NCI-H2196 treated with DMSO at 0.1 percent for 48 hours (cell line): Measurements from ENCODE around the gene CBFA2T3.

Experiments
- DNase-seq: peaks from one replicate; lab custom pipeline; 2025; ENCODE audit not compliant: unreplicated experiment; lab: John Stamatoyannopoulos, UW

Gene CBFA2T3

DNA sequence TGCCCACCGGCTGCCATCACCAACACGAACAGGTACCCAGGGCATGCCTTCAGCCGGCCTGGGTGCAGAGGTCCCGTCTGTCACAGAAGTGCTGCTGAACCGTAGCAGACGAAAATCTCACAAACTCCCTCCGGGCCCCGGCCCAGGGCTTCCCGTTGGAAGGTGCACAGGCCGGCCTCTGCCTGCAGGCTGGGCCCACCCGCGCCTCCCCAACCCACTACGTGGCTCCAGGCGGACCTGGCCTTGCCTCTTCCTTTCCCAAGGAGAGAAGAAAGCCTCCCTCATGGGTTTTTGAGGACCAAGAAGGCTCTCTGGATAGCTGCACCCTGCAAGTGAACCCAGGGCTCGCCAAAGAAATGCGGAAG is 65.1 kb downstream of the CBFA2T3 start:
- no peak for DNase-seq

DNA sequence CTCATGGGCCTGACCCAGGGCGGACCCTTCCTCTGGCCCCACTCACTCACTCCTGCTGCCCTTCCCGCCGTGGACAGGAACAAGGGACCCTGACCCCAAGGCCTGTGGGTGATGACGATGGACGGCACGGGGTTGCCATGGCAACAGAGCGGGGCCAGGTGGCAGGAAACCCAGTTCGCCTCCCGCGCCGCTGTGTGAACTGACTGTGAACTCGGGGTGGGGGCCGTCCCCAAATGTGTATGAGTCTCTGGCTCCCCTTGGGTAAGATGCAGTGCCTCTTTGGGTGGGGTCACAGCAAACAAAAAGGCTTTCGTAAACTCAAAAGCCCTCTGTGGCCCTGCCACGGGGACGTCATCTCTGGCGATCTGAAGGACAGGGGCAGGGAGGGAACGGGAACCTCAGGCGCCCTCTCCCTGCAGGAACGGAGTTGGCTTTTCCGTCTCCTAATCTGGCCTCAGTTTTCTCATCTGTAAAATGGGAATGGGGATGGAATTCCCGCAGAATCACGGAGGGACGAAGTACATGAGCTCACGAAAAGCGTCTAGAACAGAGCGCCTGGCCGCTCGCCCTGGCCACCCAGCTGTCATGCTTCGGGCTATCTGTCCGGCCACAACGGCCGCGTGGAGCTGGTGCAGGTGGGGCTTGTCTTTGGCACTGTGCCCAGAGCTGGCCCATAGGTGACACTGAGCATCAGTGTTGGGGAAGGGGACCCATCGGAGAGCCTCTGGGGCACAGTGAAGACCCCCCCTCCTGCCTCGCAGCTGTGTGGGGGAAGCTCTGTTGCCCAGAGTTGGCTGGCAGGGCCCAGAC is 65.7 kb downstream of the CBFA2T3 start:
- no peak for DNase-seq

DNA sequence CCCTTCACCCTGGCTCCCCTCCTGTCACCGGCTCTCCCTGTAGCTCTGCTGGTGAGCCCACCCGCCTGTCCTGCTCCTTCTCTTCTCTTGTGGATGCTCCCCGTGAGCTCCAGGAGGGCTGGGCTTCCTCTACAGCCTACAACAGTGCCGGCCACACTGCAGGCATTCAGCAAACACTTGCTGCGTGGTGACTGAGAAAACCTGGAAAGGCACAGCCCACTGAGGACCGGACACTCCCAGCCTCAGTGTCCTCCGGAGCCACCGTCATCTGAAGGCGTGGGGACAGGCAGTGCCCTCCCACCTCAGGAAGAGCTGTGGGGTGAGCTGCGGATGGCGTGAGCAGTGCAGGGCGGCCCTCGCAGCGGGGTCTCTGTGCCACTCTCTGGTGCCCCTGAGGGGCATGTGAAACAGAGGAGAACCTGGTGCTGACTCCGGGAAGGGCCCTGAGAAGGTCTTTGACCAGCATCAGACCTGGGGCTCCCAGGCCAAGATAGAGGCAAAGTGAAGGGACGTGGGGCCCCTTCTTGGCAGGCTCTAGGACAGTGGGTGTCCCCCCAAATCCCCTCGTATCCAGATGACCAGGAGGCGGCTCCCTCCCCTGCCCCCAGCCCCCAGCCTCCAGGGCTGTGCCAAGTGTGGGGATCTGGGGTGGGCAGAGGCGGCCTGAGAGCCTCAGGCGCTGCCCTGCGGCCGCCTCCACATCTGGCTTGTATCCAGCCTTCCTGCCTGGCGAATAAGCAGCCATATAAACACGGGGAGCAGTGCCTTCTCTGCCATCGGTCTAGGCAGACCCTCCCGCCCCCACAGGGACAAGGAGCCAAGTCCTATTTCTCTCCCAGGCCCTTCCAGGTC is 66.5 kb downstream of the CBFA2T3 start:
- DNase-seq, result no peak

DNA sequence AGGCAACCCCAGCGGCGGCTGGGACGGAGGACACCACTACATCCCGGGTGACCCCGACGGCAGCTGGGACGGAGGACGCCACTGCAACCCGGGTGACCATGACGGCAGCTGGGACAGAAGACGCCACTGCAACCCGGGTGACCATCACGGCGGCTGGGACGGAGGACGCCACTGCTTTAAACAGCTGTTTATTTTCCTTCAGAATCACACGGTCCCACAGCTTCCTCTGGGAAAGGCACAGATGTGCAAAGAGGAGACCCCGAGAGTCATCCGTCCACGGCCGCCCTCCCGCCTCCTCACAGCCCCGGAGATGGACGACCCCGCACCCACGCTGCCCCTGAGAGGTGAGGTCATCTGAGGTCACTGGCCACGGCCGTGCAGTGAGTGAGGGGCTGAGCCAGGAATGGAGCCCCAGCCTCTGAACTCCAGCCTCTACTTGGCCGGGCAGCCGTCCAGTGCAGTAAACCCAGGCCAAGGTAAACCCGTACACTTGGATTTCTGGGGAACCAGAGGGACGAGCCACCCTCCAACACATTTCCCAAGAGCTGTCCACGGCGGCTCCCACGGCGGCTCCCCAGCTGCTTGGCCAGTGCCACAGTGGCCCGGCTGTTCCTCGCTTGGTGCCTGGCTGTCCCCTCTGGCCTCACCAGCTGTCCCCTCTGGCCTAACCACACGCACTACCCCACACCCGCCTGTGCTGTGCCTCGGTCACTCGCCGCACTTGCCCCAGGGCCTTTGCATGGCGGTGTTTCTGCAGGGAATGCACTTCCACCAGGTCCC is 67.4 kb downstream of the CBFA2T3 start:
- no peak for DNase-seq

DNA sequence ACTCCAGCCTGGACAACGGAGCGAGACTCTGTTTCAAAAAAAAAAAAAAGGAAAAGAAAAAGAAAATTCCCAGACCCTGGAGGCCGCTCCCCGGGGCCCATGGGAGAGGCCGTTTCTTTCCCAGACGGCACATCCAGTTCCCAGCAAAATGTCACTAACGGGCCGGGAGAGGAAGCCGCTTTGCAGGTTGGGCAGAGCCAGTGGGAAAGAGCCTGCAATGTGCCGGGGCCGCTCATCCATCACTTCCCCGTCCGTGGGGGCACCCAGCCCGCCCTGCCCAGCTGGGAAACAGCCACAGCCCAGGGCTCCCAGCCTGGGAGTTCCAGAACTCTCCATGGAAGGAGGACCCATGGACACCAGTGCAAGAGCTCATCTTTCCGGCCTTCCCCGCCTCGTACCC is 68.7 kb downstream of the CBFA2T3 start:
- no peak for DNase-seq

DNA sequence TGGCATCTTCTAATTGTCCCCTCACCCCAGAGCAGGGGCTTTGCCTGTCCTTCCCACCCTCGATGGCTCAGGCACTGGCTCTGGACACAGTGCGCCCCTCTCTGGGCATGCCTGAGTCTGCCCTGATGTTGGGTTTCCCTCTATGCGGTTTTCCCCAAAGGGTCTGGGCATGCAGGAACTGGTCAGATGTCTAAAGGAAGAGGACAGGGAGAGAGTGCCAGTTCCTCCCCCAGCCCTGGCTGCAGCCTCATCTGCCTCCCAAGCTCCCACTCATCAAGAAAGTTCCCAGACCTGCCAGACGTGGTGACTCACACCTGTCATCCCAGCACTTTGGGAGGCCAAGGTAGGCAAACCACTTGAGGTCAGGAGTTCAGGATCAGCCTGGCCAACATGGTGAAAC is 69.2 kb downstream of the CBFA2T3 start:
- DNase-seq, result no peak

DNA sequence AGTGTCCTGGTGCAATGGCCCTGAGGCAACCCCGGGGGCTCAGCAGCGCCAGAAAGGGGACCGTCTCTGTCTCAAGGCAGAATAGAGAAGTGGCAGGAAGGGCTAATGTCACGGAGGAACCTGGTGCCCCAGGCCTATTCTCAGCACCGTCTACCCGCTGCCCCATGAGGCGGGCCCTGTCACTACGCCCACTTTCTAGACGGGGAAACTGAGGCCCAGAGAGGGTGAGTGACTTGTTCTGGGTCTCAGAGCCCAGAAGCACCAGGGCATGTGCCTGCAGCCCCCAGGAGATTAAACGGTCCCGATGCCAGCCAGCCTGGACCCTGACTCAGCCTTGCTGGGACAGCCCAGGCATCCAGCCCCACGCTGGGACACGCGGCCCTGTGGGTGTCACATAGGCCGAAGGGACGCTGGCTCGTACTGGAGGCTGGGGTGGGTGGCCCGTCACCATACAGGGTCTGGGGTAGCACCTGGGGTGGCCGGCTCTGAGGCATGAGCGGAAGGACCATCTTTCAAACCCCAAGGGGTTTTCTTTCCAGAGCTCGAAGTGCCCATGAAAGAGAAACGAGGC is 70.4 kb downstream of the CBFA2T3 start:
- no peak for DNase-seq

DNA sequence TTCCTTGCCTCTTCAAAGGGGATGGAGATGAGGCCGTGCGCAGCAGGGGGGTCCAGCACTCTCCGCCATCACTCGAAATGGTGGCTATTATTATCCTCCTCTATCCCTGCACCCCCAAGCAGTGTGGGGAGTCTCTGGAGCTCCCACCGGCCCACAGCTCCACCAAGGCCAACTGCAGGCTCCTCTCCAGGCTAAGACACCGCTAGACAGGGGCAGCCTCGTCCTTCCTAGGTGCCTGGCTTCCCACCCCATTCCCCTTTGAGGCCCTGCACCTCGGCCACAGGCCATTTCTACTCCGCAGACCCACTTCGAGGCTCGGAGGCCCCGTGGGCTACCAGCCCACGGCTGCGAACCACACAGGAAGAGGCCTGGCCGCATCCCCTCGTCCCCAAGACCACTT is 71.0 kb downstream of the CBFA2T3 start:
- DNase-seq, result no peak

DNA sequence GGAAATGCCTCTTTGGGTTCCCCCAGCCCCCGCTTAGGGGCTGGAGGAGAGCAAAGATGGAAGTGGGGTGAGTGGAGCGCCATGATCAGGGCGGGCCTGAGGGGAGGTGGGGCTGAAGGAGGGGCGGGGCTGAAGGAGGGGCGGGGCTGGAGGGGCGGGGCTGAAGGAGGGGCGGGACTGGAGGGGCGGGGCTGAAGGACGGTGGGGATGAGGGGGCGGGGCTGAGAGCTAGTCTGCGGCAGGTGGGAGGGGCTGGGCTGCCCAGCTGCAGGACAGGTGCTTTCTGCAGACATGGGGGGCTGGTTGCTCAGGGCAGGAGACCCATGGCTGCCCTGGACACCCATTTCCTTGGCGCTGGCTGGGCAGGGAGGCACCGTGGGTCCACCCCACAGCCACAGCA is 71.4 kb downstream of the CBFA2T3 start:
- no peak for DNase-seq

DNA sequence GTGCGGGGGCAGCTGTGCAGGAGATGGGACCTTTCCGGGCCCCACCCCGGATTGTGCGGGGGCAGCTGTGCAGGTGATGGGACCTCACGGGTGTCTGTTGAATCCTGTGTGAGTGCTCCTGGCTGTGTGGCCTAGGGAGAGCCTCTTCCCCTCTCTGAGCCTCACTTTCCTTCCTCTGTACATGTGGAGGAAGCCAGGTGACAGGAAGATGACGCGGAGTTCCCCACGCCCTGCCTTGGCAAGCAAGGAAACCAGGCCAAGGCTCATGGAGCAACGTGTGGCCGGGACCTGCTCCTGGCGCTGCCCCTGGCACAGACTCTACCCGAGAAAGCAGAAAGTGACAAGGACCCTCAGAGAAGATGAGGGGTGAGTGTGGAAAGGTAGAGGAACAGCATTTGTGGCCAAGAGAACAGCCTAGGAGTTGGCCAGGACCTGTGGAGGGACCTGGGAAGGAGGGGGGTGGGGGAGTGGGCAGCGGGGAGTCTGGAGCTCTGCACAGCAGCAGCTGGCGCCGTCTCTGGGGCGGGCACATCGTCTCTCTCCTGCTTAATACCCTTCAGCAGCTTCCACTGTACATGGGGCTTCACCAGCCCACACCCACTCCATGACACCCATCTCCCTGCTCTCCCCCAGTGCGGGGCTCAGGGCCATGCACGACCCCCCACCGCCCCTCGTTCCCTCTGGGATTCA is 72.2 kb downstream of the CBFA2T3 start:
- DNase-seq, result no peak

DNA sequence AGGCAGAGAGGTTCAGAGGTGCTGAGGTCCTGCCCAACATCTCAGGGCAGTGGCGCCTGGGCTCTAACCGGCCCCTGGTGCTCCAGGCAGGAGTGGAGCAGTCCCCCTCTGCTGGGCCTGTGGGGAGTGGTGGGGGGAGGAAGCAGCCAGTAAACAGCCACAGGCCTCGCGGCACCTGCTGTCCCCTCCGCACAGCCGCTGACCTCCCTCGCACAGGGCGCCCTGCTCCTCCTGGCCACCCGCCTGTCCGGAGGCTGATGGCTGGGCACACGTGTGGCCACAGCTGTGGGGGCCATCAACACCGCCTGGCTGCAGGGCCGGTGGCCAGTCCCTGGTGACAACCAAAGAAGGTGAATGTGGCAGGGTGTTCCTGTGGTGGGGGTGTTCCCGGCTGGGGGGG is 73.7 kb downstream of the CBFA2T3 start:
- DNase-seq, result no peak

DNA sequence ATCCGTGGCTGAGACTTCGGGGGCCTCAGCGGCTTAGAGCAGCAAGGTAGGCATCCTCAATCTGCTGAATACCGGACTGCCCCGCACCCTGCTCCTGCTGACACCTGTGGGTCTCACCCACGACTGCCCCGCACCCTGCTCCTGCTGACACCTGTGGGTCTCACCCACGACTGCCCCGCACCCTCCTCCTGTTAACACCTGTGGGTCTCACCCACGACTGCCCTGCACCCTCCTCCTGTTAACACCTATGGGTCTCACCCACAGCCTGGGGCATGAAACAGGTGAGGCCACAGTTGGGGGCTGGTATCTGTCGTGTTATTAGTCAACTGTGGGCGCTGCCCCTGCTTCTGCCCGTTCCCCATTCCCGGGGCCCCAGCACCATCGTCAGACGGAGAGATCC is 74.3 kb downstream of the CBFA2T3 start:
- DNase-seq, result no peak

DNA sequence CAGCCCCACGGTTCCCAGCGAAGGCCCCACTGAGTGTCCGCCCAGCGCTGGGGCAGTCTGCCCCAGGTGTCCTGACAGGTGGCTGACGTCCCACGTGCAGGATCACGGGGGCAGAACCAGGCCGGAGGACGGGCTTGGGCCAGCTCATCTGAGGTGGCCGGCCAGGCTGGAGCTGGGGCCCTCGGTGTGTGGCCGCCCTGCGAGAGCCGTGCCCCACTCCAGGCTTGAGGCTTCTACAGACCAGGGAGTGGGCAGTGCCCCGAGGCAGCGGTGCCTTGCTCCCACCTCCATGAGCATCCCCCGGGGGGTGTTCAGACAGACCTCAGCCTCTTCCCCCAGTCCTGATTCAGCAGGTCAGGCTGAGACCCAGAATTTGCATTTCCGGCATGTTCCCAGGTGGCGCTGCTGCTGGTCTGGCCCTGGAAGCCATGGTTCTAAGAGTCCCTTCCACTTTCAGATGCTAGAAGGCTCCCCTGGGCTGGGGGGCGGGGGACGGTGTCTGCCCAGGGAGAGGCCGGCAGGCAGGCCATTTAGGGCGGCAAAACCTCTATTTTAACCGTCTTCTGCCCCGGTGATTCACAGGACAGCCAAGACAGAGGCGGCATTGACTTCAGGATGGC is 75.2 kb downstream of the CBFA2T3 start:
- no peak for DNase-seq

DNA sequence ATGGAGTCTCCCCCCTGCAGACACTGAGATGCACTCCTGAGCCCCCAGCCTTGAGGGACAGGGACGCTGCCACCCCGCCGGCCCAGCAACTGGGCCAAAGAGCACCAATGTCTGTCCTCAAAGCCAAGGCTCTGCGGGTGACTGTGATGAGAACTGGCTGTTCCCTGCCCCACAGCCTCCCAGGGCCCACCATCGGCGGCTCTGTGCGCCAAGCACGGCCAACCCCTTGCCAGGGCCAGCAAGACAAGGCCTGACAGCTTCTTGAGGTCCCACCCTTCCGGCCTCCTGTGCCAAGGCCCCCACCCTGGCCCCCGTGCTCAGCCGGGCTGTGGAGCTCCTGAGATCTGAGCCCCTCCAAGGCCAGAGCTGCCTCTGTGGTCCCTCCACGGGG is 76.3 kb downstream of the CBFA2T3 start:
- no peak for DNase-seq

DNA sequence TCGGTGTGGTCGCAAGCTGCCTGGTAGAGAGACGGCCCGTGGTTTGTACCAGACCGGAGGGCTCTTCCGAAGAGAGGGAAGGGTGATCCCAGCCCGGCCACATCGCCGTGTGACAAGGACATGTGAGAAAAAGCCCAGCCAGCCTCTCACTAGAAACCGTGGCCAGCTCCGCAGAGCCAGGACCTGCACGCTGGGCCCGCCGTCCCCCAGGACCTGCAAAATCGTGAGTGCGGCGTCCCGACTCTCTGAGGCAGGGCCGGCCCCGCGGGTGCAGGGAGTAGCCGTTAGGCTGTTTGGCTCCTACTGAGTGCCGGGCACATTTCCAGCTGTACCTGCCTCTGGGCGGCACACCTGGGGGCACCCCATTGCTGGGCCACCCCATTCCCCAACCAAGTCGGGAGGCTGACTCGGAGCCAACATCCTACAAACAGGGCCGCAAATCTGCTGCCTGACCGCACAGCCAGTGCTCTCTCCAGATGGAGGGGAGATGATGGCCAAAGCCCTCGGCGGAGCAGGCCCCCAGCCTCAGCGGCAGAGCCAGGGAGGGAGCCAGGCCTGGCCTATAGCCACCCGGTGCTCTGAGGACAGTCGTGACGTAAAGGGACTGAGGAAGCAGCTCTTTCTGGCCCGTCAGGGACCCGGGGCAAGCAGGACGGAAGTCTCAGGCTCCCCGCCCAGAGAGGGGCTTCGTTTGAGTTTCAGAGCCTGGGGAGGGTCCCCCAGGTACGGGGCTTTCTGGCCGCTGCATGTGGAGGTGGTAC is 76.9 kb downstream of the CBFA2T3 start:
- DNase-seq, result no peak

DNA sequence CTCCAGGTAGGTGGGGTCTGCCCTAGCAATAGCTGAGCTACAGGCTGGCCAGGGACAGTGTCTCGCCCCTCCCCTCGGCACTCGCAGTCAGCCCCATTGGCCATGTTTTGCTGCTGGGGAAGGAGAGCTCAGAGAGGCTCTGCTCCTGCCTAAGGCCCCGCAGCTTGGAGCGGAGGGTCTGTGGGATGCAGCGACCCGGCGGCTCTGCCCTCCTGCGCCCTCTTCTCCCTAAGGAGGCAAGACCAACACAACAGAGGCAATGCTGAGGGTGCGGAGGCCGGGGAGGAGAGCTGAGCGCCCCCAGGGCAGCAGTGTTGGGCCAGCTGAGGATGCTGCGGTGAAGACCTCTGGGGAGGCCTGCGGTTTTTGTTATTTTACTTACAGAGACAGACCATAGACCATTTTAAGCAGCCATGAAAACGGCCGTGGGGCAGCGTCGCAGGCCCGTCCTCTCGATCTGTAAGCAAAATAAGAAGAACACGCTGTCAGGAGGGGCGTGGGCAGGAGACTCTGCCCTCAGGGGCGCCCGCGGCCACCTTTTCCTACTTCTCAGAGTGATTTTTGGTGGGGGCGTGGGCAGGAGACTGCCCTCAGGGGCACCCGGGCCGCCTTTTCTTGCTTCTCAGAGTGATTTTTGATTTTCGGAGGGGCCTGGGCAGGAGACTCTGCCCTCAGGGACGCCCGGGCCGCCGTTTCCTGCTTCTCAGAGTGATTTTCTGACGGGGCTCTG is 79.1 kb downstream of the CBFA2T3 start:
- DNase-seq, result no peak

DNA sequence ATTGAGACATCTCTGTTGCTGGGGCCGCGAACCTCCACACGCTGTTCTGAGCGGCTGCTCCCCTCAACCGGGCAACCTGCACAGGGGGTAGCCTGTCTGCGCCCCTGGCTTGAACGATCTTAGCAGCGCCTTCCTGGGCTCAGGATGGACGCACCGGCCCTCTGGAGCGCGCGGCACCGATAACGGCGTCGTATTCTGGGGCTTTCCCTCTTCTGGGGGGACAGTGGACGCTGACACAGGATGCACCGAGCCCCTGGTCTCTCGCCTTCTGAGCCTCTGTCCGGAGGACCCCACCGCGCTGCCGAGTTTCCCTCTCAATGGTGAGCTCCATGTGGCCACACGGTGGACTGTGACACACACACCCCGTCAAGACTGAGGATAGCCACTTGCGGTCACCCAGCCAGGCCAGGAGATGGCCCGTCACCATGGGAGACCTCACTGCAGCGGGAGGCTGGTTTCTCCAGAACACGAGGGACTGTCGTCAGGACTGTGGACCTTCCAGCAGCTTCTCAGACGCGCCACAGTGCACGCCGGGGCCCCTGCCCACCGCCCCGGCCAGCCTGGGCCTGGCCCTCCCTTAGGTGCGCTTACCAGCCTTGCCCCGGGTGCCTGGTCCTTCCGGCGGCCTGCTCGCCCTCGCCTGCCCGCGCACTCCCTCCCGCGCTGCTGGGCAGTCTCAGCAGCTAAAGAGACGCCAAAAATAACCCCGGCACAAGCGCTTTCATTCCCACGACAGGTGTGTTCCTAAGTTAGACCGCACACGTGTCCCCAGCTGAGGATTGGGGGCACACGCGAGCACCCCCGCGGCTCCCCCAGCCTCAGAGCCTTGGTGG is 80.6 kb downstream of the CBFA2T3 start:
- no peak for DNase-seq

DNA sequence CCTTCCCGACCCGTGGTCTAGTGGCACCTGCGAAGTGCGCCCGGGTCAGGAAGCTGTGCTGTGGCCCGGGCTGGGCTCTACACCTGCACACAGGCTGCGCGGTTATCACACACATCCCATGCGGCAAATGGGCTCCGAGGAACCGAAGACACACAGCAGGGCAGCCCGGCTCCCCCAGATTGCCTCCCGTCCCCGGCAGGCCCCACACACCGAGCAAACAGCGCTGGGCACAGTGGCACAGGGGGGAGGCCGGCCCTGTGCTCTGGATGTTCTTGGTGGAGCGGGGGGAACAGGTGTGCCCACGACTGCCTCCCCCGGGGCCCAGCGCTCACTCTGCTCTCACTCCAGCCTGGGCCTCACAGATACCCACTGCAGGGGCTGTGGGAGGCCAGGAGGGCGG is 81.7 kb downstream of the CBFA2T3 start:
- DNase-seq, result no peak
